Fibroblast of skin of left quadriceps (primary cell): ENCODE data around the gene ZCCHC7.
"Not testable (repeated sequence)": the region's sequence is repeated elsewhere in the genome, so short reads cannot be mapped to it uniquely, and the experiment has no call there.

Source experiments
- DNase-seq, 2 experiments: peaks; one replicate each; pipeline ENCODE4 v3.0.0-alpha.2; 2013; ENCODE audit warnings: low read depth in 2 of 2

ZCCHC7 gene

DNA sequence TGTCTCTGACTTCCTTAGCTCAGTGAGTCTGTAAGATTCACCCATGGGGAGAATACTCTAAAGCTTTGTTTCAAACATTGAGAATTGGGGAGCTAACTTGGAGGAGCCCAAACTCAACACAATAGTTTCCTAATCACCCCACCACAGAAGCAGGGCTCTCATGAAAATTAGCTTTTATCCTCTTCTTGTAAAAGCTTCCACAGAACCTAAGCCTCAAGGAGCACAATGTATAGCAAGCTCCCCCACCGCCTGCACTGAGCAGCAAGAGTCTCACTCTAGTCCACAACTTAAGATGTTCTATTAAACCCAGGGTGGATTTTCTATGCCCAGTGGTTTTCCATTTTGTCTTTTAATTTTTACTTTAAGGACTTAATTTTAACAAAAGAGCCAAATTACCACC is 253.2 kb downstream of the ZCCHC7 start:
- no peak for DNase-seq

DNA sequence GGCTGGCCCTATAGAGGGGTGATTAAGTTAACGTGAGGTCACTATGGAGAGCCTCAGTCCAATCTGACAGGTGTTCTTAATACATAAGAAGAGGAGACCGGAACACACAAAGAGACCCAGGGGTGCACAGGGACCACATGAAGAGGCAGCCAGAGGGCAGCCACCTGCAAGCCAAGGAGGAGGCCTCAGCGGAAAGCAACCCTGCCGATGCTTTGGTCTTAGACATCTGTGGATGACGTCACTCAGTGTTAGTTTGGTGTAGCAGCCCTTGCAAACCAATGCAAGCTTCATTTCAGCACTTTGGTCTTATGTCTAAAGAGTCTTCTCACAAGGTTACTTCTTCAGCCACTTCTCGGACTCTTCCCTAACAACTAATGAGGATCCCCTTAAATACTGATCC is 254.5 kb downstream of the ZCCHC7 start:
- DNase-seq, result no peak

DNA sequence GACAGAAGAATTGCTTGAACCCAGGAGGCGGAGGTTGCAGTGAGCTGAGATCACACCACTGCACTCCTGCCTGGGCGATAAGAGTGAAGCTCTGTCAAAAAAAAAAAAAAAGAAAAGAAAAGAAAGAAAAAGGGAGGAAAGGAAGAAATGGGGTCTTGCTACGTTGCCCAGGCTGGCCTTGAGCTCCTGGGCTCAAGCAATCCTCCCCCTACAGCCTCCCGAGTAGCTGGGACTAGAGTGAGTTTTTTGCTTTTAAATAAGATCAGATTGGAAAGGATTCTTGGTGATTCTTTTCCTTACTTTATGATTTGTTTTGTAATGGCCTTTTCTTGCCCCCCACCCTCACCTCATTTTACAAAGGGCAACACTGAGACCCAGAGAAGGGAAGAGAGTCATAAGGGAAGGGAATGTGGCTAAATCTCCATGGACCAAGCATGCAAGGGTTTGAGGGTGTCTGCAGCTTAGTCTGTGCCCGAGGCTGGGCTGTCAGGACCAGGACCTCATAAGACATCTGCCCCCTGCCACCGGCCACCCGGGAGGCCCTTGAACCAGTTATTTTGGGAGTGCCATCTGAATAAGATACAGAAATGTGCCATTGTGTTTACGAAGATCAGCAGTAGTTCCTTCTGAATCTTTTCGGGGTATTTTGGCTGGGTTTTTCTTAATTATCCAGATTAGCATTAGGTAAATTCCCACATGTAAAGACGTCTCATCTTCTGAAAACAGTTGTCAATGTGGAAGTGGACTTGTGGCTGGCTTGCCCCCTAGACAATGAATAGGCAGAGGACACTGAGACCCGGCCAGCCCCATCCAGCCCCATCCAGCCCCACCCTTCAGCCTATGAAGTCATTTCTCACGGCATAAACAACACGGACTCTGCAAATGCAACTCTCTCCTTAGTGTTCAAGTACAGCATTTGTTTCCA is 257.6 kb downstream of the ZCCHC7 start:
- no peak for DNase-seq

DNA sequence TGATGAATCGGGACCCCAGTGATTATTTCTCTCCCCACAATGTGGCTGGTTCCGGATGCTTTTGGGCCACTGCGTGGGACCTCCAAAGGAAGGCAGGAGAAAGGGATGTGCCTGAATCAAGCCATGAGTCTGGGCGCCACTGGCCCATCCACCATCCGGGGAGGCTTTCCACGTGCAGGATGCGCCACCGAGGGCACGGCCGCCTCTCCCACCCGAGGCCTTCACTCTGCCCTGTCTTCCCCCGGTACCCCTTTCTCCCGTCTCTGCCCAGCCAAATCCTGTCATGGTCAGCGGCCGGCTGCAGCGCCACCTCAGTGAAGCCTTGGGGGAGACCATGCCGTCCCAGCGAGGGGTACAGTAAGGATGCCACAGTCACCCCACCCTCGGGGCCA is 258.2 kb downstream of the ZCCHC7 start:
- no peak for DNase-seq

DNA sequence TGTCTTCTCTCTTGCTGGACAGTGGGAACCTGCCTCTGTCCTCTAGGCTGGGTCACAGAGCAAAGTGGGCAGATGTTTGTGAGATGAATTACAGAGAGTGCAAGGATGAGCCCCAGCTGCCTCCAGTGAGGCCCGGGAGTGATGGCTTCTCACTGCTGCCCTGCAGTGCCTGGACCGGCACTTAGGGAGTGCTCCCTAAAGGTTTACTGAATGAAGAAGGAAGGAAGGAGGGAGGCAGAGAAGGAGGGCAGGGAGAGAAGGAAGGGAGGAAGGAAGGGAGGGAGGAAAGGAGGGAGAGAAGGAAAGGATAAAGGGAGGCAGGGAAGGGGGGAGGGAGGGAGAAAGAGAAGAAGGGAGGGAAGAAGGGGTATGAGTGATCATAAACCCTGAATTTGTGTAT is 259.5 kb downstream of the ZCCHC7 start:
- no peak for DNase-seq

DNA sequence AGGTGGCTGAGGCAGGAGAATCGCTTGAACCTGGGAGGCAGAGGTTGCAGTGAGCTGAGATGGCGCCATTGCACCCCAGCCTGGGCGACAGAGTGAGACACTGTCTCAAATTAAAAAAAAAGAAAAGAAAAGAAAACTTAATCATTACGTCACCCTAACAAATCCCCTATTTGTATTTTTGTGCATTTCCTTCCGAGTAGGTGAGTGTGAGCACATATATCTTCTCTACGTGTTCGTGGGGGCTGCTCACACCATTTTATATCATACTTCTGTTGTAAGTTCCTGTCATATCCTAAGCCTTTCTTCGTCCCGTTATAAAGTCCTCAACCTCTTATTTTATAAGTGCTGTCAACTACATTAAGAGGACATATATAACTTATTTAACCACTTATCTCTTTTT is 260.2 kb downstream of the ZCCHC7 start:
- DNase-seq, result no peak

DNA sequence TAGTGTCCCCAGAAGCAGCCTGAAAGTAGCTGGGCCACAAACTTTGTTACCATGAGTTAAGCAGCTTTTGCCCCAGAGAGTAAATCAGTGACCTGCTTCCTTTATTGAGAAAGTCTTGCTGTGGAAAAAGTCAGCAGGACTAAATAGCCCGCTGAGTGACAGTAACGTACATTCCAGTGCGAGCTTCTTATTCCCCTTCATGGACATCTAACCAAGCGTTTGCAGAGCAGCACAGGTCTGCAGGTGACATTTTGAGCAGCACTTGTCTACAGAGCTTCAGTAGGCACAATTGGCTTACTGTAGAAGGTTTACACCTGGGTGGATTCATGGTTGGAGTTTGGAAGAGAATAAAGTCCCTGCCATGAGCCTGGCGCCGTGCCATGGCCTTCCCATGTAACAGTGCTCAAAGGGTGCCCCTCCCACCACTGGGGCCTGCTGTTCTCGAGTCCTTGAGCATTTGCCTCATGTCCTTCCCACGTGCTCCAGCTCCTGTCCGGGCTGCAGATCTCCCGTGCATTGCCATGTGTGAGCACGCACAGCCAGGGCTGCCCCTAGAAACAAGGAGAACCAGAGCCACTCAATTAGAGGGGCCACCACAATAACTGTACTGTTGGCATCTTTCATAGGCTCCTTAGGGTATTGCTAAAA is 260.8 kb downstream of the ZCCHC7 start:
- no peak for DNase-seq

DNA sequence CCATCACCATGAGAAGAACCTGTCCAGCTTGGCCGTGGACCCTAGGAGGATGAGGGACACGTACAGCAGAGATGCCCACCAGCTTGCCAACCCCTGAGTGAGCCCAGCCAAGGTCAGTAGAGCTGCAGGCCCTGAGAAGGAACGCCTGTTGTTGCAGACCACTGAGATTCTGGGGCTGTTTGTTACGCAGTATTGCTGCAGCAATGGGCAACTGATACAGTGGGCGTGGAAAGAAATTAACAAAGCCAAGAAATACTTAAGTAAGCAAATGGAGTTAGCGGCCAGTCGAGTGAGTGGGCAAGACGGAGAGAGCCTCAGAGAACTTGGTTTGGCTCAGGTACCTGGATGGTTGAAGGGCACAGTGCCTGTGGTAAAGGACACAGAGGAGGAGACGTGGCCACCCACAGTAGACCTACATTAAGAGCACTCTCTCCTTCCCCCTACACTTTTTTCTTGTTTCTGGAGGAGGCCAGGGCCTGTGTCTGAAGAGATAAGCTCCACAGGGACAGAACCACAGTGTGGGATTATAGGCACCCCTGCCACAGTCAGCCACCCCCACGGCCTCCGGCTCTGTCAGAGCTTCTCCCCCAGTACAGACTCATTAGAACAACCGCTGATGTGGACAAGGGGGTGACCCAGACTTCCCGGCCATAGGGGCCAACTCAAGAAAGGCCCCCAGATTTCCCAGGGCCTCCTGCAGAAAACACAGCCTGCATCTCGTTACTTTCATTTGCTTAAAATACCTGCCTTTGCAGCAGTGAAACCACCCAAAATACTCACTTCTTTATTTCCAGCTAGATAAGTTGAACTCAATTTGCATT is 262.0 kb downstream of the ZCCHC7 start:
- no peak for DNase-seq

DNA sequence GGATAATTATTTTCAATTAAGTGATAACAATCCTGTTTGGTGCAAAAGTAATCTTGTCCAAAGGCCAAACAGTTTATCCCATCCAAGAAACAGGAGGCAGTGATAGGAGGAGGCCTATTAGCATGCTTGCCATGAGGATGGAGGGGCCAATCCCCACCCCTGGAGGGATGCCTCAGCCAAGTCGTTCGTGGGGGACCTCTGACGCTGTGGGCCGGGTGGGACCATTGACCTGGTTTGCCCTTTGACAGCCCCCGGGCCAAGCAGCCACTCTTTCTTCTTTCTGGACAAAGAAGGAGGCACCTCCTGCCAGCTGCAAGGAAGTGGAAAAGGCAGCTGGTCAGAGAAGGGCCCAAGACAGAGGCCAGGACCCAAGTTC is 262.6 kb downstream of the ZCCHC7 start:
- DNase-seq, result no peak

DNA sequence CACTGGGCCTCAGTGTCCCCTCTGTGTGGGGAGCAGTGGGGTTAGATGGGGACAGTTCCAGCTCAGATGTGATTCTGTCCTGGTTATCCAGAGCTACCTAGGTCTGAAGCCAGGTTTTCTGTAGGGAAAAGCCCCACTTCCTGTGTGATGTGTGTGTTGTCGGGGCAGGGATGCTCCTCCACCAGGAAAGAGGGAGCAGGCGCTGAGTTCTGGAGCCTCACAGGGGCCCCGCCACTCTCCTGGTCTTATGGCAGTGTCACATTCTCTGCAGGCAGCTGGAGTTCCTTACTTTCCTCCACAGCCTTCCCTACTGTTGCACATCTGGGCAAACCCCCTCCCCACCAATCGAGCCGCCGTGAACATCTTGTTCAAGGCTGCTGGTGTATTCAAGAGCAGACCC is 263.0 kb downstream of the ZCCHC7 start:
- DNase-seq, result no peak

DNA sequence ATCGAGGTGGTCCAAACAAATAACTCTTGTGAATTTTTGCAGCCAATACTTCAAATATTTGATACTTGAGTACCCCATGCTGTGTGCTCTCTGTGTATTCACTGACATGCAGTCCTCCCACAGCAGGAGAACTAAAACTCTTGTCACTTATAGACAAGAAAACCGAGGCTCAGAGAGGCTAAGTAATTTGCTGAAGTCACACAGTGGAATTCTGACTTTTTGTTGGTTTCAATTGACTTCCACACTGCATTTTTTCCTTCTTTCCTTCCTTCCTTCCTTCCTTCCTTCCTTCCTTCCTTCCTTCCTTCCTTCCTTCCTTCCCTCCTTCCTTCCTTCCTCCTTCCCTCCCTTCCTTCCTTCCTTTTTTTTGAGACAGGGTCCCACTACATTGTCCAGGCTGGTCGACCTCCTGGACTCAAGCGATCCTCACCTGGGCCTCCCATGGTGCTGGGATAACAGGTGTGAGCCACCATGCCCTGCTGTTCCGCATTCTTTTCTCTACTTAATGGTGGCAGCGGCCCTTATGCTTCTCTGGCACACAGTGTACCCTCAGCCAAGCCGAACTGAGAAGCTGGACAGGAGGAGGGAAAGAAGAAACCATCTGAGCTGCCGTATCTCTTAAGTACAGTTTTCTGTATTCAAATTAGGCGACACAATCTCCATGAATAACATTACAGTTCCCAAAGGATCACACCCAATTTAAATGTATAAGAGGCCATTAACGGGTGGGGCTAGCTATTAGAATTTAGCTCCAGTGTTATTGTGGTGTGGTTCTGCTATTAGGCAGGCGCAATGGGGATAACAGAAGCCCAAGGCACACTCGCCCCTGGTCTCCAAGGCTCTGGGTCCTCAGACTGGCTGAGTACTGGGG is 263.7 kb downstream of the ZCCHC7 start:
- DNase-seq, result no peak

DNA sequence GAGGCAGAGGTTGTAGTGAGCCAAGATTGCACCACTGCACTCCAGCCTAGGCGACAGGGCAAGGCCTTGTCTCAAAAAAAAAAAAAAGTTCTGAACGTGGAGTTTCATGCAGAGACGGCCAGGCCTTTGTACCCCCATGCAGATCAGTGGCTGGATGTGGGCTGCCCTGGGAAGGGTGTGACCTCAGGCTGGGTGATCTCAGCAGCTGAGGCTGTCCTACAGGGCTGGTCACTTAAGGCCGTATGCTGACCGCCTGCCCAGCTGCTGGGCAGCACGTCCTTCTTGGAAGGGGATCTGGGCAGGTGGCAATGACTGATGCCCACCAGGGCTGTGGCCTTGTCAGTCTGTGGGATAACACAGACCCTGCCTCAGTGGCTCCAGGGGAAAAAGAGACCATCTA is 264.9 kb downstream of the ZCCHC7 start:
- no peak for DNase-seq

DNA sequence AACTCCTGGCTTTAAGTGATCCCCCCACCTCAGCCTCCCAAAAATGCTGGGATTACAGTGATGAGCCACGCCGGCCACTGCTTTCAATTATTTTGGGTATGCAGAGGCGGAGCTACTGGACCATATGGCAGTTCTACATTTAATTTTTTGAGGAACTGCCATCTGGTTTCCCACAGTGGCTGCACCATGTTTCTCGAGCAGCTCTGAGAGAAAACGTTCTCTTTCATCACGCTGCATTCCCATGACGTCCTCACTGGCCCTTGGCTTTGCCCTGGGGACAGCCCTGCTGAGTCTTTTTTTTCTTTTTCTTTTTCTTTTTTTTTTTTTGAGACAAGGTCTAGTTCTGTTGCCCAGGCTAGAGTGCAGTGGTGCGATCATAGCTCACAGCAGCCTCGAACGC is 266.6 kb downstream of the ZCCHC7 start:
- peak in 1 of 2 experiments; percentile 5 for DNase-seq

DNA sequence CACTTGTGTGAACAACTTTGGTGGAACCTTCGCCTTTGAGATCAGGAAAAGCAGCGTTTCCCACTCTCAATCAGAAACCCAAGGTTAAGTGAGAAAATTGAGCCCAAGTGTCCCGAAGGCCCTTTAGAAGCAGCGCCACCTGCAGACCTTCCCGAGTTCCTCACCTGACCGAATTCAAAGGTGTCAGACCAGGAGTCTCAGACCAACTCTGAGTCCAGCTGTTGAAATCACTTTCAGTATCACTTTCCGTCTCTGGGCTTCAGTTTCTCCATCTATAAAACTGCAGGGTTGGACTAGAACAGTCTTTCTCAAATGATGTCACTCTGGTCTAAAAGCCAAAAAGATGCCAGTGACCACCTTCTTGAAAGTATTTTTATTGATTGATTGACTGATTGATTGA is 270.4 kb downstream of the ZCCHC7 start:
- no peak for DNase-seq

DNA sequence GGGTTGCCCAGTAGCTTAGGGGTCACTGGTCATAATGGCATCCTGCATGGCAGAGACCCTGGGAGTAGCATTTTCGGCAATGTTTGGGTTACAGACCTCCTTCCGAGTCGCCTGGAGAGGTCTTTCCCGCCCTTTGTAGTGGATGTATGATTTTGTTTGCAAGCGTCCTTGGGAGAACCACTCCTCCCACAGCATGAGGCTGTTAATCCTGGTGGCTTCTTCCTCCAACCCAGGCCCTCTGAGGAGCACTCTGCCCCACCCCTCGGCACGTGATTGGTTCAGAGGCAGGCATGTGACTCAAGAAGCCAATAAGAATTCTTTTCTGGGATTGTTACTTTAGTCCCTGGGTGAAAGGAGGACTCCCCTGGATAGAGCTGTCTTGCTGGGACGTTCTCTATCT is 271.9 kb downstream of the ZCCHC7 start:
- DNase-seq, result no peak

DNA sequence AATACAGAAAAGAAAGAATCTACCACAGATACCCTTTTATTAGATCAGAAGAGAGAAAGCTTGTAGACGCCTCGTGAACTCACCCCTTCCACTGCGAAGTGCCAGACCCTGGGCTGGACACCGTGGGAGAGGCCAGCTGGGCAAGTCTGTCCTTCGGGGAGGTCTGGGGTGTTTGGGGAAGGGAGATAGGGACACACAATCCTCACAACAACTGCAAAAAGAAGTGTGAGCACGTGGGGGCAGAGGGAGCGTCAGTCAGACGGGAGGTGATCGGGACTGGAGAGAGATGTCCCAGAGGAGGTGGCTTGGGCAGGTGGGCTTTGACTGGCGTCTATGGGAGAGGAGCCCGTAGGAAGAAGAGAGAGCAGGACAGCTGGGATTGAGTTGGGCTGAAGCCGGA is 274.9 kb downstream of the ZCCHC7 start:
- no peak for DNase-seq

DNA sequence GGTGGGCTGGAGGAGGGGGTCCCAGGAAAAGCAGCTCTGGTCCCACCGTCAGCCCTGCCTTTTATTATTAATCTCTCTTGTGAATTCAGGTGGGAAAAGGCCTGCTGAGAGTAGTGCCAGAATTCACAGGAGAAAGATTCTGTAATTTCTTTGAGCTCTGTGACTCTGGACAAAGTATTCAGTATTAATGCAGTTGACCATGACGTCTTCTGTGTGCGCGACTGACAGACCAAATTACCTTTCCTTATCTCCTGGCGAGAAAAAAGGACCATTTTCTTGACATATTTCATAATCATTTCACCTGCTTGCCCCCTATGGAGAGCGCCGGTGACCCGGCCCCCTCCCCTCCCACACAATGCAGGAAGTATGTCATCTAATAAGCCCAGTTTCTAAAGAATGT is 275.3 kb downstream of the ZCCHC7 start:
- no peak for DNase-seq

DNA sequence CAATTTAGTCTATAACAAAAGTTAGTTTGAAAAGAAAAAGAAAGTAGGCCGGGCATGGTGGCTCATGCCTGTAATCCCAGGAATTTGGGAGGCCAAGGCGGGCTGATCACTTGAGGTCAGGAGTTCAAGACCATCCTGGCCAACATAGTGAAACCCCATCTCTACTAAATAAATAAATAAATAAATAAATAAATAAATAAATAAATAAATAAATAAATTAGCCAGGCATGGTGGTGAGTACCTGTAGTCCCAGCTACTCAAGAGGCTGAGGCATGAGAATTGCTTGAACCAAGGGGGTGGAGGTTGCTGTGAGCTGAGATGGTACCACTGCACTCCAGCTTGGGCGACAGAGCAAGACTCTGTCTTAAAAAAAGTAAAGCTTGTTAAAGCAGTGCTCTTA is 277.6 kb downstream of the ZCCHC7 start:
- DNase-seq, result not testable (repeated sequence)

DNA sequence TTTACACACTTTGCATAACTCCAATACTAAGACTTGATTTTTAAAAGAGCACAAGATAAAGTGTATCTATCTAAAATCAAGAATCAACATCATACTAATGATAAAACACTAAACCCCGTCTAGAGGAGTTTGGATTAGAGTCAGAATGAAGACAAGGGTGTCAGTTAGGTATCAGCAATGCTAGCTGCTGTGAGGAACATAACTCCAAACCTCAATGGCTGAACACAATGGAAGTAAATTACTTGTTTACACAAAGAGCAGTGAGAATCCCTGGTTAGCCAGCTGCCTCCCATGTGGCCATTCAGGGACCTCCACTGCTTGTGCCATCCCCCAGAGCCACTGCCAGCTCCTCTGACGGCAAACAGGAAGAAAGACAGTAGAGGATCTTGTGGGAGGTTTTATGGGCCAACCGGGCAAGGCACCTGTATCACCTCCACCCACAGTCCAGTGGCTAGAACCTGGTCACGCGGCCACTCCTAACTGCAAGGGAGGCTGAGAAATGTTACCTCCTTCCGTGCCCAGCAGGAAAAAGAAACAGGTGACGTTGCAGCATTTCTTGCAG is 278.2 kb downstream of the ZCCHC7 start:
- no peak for DNase-seq

DNA sequence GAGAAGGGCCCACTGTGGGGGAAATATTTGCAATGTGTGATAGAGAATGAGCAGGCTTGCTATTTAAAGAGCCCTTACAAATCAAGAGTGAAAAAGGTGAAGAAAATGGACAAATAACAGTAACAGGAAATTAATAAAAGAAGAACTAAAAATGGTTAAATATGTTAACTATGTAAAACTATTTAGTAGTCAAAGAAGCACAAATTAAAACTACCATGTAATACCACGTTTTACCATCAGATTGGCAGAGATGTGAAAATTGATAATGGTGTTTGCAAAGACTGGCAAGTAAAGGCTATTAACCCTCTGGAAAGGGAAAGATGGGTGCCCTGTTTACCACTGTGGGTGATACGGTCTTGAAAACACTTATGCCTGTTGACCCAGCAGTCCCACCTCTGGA is 279.0 kb downstream of the ZCCHC7 start:
- DNase-seq, result no peak

DNA sequence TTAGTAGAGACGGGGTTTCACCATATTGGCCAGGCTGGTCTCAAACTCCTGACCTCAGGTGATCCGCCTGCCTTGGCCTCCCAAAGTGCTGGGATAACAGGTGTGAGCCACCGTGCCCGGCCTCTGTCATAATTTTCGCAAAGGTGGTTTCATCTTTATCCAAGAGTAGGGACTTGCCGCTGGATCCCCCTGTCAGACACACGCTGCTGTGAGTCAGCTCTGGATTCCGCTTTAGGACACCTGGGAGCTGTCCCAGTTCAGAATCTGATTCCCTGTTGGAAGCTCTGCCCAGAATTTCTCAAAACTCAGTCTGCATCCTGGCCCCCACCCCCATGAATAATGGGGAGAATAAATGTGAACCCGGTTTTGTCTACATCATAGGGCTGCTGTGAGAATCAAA is 284.2 kb downstream of the ZCCHC7 start:
- no peak for DNase-seq
